ENCODE measurements around the gene CR1.

CR1 gene

DNA sequence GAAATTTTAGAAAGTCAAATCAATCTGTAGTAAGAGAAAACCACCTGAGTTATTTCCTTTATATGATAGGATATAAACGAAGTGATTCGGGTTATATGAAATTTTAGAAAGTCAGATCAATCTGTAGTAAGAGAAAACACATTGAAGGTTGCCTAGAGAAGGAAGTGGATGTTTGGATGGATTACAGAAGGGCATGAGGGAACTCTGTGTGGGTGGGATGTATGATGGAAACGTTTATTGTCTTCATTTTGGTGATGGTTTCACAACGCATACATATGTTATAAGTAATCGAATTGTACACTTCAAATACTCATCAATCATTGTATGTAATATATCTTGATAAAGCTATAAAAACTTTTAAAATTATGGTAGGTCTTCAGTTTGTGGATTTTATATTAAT, 5.1 kb downstream of the CR1 start:
- H3K4me3 ChIP-seq (ENCODE audit: low read depth, low read length), result no peak overlapping the region
- TF ChIP-seq CTCF (IDR thresholded peaks at IDR 0.05; ENCODE audit: insufficient read depth, low read depth, low read length, missing control alignments), result no peak
- no peak for DNase-seq (ENCODE audit: low read depth)

DNA sequence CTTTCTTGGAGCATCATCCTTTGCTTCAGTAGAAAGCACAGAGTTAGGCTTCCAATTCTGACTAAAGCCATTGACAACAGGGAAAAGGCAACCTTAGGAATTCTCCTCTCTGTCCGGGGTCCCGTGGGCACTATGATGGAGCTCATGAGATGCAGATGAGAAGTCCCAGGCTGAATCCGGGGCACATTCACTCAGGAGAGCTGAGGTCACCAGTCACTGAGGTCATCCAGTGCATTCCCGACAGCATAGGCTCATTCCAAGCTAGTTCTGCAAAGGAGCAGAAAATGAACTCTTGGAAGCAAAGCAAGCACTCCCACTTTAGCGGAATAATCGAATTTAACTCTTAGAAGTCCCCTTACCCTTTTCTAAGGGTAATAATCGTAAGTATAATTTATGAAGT, 6.8 kb downstream of the CR1 start:
- H3K4me3 ChIP-seq (ENCODE audit: low read depth, low read length), result no peak overlapping the region
- TF ChIP-seq CTCF (IDR thresholded peaks at IDR 0.05; ENCODE audit: insufficient read depth, low read depth, low read length, missing control alignments), result no peak
- DNase-seq (ENCODE audit: low read depth), result no peak

- DNase-seq (ENCODE audit: low read depth), result no peak
- no peak for TF ChIP-seq CTCF (IDR thresholded peaks at IDR 0.05; ENCODE audit: insufficient read depth, low read depth, low read length, missing control alignments)
- H3K4me3 ChIP-seq (ENCODE audit: low read depth, low read length), result no peak overlapping the region
Measured at GRCh38 chr1:207503950-207504349, 8.0 kb downstream of the CR1 start.

DNA sequence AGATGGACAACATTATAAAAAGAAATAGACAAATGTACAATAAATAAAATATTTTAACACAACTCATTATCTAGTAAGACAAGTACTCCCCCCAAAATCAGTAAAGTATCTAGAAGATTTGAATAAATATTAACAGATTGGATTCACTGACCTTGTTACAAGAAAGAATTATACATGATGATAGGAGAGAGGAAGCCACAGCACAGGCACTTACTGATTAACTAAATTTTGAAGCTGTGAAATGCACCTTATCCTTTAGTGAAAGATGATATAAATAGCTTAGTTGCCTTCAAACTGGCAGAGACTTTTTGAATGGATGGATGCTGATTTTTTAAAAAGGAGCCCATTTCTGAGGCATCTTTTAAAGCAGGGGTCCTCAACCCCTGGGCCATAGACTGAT, 8.5 kb downstream of the CR1 start:
- DNase-seq (ENCODE audit: low read depth), result no peak
- no peak overlapping the region for H3K4me3 ChIP-seq (ENCODE audit: low read depth, low read length)
- TF ChIP-seq CTCF (IDR thresholded peaks at IDR 0.05; ENCODE audit: insufficient read depth, low read depth, low read length, missing control alignments), result no peak

DNA sequence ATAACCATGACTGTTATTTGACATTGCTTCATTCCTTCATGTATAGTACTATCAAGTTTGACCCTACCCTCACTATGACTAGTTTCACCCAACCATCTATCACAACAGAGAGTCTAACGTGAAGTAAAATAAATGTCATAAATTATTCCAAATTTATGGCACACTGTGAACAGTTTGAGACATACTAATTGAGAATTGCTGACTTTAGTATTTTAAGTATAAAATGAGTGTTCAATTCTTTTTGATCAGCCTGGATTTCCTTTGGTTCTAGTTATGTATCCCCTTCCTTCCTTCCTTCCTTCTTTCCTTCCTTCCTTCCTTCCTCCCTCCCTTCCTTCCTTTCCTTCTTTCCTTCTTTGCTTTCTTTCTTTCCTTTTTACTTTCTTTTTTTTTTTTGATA, 14.5 kb downstream of the CR1 start:
- no peak for TF ChIP-seq CTCF (IDR thresholded peaks at IDR 0.05; ENCODE audit: insufficient read depth, low read depth, low read length, missing control alignments)
- DNase-seq (ENCODE audit: low read depth), result no peak
- no peak overlapping the region for H3K4me3 ChIP-seq (ENCODE audit: low read depth, low read length)

DNA sequence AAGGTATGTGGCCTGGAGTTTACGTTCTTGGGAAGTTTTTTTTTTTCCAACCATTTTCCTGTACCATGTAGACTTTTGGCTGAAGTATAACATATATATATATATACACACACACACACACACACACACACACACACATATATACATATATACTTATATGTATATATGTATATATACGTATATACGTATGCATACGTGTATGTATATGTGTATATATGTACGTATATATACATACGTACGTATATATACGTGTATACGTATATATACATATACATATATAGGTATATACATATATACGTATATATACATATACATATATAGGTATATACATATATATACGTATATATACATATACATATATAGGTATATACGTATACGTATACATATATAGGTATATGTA, 18.9 kb downstream of the CR1 start:
- TF ChIP-seq CTCF (IDR thresholded peaks at IDR 0.05; ENCODE audit: insufficient read depth, low read depth, low read length, missing control alignments), result no peak
- DNase-seq (ENCODE audit: low read depth), result no peak
- no peak overlapping the region for H3K4me3 ChIP-seq (ENCODE audit: low read depth, low read length)

GRCh38 chr1:207516729-207517128, 20.8 kb downstream of the CR1 start:
- TF ChIP-seq CTCF (IDR thresholded peaks at IDR 0.05; ENCODE audit: insufficient read depth, low read depth, low read length, missing control alignments), result no peak
- no peak overlapping the region for H3K4me3 ChIP-seq (ENCODE audit: low read depth, low read length)
- no peak for DNase-seq (ENCODE audit: low read depth)
